CD8-positive, alpha-beta memory T cell (primary cell): ENCODE results near the gene MZT2B. TPM values are rescaled to one million over a fixed set of nuclear protein-coding genes. Genes with fewer than 3 reads are reported as not detected.
"Not testable (repeated sequence)": the region's sequence is repeated elsewhere in the genome, so short reads cannot be mapped to it uniquely, and the experiment has no call there.

Experiments
- CTCF ChIA-PET: fragments of 350-600 bp; sonication (Branson Sonifier 250); formaldehyde crosslinking; loops from one replicate; lab custom pipeline; 2021; ENCODE audit warnings: antibody characterized with exemption; lab: Charles Lee
- POLR2A ChIA-PET: fragments of 350-600 bp; sonication (Branson Sonifier 250); formaldehyde crosslinking; loops from one replicate; lab custom pipeline; 2021; ENCODE audit warnings: antibody characterized with exemption; lab: Charles Lee
- DNase-seq, 5 donors: peaks; one replicate each; pipeline versions ENCODE4 v3.0.0 to v3.0.0-alpha.2; 2020 to 2022; ENCODE audit warnings: mixed read lengths in 1 of 5
- H3K27ac ChIP-seq: one replicate; pipeline ENCODE4 v1.7.0; 2013; ENCODE audit warnings: low read depth, mild to moderate bottlenecking, low read length, moderate library complexity
- H3K27me3 ChIP-seq: 2 replicates; pipeline ENCODE4 v1.7.0; 2013; ENCODE audit warnings: low read length, mild to moderate bottlenecking; ENCODE audit not compliant: insufficient read depth, poor library complexity, severe bottlenecking
- H3K36me3 ChIP-seq: 2 replicates; pipeline ENCODE4 v1.7.0; 2013; ENCODE audit warnings: mild to moderate bottlenecking, low read length, moderate library complexity; ENCODE audit not compliant: insufficient read depth
- H3K4me1 ChIP-seq: 2 replicates; pipeline ENCODE4 v1.7.0; 2013; ENCODE audit warnings: mild to moderate bottlenecking, low read length, moderate library complexity; ENCODE audit not compliant: insufficient read depth
- H3K4me3 ChIP-seq: 2 replicates; pipeline ENCODE4 v1.7.0; 2013; ENCODE audit warnings: mild to moderate bottlenecking, low read length
- H3K9me3 ChIP-seq: 2 replicates; pipeline ENCODE4 v1.7.0; 2013; ENCODE audit warnings: mild to moderate bottlenecking, low read length
- H3K27ac Mint-ChIP-seq, 8 donors: one replicate each; pipeline ENCODE4 v1.8.0; 2020 to 2021; ENCODE audit warnings: mixed read lengths in 8 of 8, mild to moderate bottlenecking in 6 of 8, inconsistent platforms in 3 of 8, moderate library complexity in 3 of 8
- H3K27me3 Mint-ChIP-seq, 2 donors: one replicate each; pipeline ENCODE4 v1.8.0; 2020 to 2021; ENCODE audit warnings: mixed read lengths in 2 of 2, mild to moderate bottlenecking in 1 of 2, moderate library complexity in 1 of 2
- H3K36me3 Mint-ChIP-seq, 3 donors: one replicate each; pipeline ENCODE4 v1.8.0; 2020 to 2021; ENCODE audit warnings: mixed read lengths in 3 of 3, inconsistent platforms in 1 of 3, mild to moderate bottlenecking in 1 of 3
- H3K4me1 Mint-ChIP-seq, 3 donors: one replicate each; pipeline ENCODE4 v1.8.0; 2020 to 2021; ENCODE audit warnings: mixed read lengths in 3 of 3, inconsistent platforms in 1 of 3, mild to moderate bottlenecking in 1 of 3
- H3K4me3 Mint-ChIP-seq, 7 donors: one replicate each; pipeline ENCODE4 v1.8.0; 2020 to 2021; ENCODE audit warnings: mixed read lengths in 7 of 7, mild to moderate bottlenecking in 6 of 7, moderate library complexity in 4 of 7, inconsistent platforms in 2 of 7
- H3K9me3 Mint-ChIP-seq, 5 donors: one replicate each; pipeline ENCODE4 v1.8.0; 2020 to 2022; ENCODE audit warnings: mixed read lengths in 5 of 5, mild to moderate bottlenecking in 3 of 5, moderate library complexity in 2 of 5, inconsistent platforms in 1 of 5
- polyA plus RNA-seq: library from polyadenylated mRNA; unstranded; fragments of 300-500 nt; fragmentation: Illumina TruSeq; gene quantifications from one replicate; pipeline ENCODE4 v1.2.3, GENCODE V29; 2021
- total RNA-seq, 2 experiments: library from RNA; stranded (reverse); gene quantifications; one replicate each; pipeline ENCODE4 v1.2.3, GENCODE V29; 2021

The MZT2B gene
- total and polyA plus RNA-seq, 3 experiments from 2014 or later = 179 to 318 (median 303) TPM

DNA sequence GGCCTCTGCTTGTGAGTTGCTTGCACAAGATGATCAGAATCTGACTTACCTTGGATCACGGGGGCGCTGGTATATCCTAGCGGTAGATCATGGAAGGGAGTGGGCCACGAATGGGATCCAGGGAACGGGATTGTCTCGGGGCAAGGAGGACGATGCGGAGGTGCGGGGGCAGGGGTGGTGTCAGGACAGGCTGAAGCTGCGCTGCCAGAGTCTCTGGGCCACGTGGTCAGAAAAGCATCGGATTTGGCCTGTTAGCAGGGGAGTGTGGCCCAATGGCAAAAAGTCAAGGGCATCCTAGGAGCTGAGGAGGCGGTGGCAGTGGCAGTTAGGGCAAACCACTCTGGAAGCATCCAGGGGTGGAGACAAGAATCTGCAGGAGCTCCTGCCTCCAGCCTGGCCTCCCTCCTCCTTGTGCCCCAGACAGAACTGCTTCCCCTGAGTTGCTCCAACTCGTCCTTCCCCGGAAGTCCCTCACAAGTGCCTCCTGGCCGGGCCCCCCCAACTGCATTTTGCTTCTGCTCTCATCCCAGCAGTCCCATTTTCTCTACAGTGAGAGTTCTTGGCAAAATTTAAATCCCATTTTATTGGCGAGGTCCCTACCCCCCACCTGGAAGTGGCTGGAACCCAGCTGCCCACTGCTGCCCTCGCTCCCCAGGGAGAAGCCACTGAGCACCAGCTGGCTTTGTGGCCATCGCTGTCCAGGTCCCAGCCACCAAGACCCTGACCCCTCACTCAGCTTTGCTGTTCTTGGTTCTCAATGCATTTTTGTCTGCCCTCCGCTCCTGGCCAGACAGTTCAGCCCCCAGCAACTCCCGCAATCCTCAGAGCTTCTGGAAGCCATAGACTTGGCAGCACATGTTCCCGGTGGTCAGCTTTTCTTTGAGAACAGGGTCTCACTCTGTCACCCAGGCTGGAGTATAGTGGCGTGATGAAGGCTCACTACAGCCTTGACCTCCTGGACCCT lies 31.6 kb upstream of the MZT2B start:
- no peaks in the 10 kb centered on the region for H3K27me3 ChIP-seq
- POLR2A ChIA-PET = no interaction called here
- H3K36me3 Mint-ChIP-seq = peaks cover 0 to 32% (median 0%) of the 10 kb centered on the region in 3 donors
- peaks cover 0 to 6% of the 10 kb centered on the region in 2 donors for H3K27me3 Mint-ChIP-seq
- no peak overlapping the region for H3K4me3 ChIP-seq
- CTCF ChIA-PET = no interaction called here
- no peaks in the 10 kb centered on the region for H3K9me3 ChIP-seq
- no peak for DNase-seq
- H3K27ac Mint-ChIP-seq = peak overlapping the region in 1 of 8 donors; percentile 22
- H3K9me3 Mint-ChIP-seq = no peaks in the 10 kb centered on the region
- H3K4me3 Mint-ChIP-seq = no peak overlapping the region
- peaks cover 0 to 3% (median 0%) of the 10 kb centered on the region in 3 donors for H3K4me1 Mint-ChIP-seq
- H3K4me1 ChIP-seq = no peaks in the 10 kb centered on the region
- H3K27ac ChIP-seq = no peak overlapping the region
- H3K36me3 ChIP-seq = no peaks in the 10 kb centered on the region

DNA sequence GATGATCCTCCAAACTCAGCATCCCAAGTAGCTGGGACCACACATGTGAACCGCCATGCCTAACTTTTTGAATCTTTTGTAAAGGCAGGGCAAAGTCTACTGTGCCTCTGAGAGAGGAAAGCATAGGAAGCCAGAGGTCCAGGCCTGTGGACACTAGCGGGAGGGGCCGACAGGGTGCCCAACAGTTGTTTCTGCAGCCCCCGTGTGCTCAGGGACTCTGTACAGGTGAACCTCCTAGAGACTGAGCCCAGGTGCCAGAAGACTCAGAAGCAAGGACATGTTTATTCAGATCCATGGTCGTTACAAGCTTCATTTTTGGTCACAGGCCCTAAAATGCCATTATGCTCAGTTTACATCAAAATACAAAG lies 30.9 kb upstream of the MZT2B start:
- H3K9me3 Mint-ChIP-seq, H3K4me1 Mint-ChIP-seq, H3K27ac Mint-ChIP-seq, H3K27me3 ChIP-seq, H3K4me3 Mint-ChIP-seq, H3K27ac ChIP-seq, H3K9me3 ChIP-seq, DNase-seq, POLR2A ChIA-PET, H3K27me3 Mint-ChIP-seq, H3K4me3 ChIP-seq, H3K4me1 ChIP-seq, H3K36me3 ChIP-seq, CTCF ChIA-PET: not testable (repeated sequence)
- H3K36me3 Mint-ChIP-seq = peaks cover 0 to 38% (median 0%) of the 10 kb centered on the region in 3 donors

GRCh38 chr2:130152136-130152815 lies 29.8 kb upstream of the MZT2B start:
- H3K4me3 ChIP-seq, CTCF ChIA-PET, H3K4me1 ChIP-seq, H3K9me3 ChIP-seq, H3K27me3 Mint-ChIP-seq, H3K27me3 ChIP-seq, H3K27ac ChIP-seq, H3K4me3 Mint-ChIP-seq, H3K36me3 ChIP-seq, H3K9me3 Mint-ChIP-seq, DNase-seq, H3K4me1 Mint-ChIP-seq, H3K27ac Mint-ChIP-seq, POLR2A ChIA-PET: not testable (repeated sequence)
- peaks cover 0 to 45% (median 0%) of the 10 kb centered on the region in 3 donors for H3K36me3 Mint-ChIP-seq

DNA sequence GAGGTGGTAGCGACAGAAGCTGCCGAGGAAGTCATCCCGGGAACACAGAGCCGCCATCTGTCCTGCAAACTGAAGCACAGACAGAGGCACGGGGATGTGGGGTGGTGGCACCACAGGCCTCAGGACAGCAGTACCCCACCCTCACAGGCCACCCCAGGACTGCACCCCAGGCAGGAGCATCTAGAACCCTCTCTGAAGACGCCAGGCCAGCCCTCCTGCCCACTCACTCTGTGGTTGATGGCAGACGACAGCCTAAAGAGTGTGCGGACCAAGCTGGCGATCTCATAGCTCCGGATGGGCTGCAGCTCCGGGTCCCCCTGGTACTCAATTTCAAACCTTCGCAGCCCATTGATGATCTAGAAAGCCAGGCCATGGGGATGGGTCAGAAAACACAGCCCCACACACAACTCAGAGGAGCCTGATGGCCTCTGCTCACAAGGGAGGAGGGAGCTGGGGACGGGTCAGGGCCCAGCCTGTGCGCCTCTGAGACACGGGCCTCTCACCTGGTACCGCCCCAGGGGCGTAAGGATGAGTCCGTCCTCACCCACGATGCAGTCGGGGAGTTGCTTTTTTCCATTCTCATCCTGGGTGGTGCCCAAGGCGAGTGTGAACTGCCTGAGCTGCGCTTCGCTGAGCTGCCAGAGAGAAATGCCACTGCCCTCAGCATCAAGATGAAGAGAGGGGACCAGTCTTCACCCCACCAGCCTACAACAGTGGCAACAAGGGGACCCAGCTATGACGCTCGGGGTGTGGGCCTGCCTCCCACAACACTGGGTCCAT lies 29.1 kb upstream of the MZT2B start:
- no peak overlapping the region for H3K4me3 Mint-ChIP-seq
- Histone ChIP-seq H3K36me3 (no peaks in the 10 kb centered on the region), H3K4me3 (no peak overlapping the region), H3K4me1 (no peaks in the 10 kb centered on the region), H3K27me3 (no peaks in the 10 kb centered on the region), H3K9me3 (no peaks in the 10 kb centered on the region), H3K27ac (no peak overlapping the region)
- peaks cover 0 to 47% (median 0%) of the 10 kb centered on the region in 3 donors for H3K36me3 Mint-ChIP-seq
- no peaks in the 10 kb centered on the region for H3K27me3 Mint-ChIP-seq
- POLR2A ChIA-PET = no interaction called here
- H3K9me3 Mint-ChIP-seq = no peaks in the 10 kb centered on the region
- H3K4me1 Mint-ChIP-seq = peaks cover 1 to 4% (median 3%) of the 10 kb centered on the region in 3 donors
- DNase-seq = no peak
- CTCF ChIA-PET = no interaction called here
- peak overlapping the region in 1 of 8 donors; percentile 32 for H3K27ac Mint-ChIP-seq

DNA sequence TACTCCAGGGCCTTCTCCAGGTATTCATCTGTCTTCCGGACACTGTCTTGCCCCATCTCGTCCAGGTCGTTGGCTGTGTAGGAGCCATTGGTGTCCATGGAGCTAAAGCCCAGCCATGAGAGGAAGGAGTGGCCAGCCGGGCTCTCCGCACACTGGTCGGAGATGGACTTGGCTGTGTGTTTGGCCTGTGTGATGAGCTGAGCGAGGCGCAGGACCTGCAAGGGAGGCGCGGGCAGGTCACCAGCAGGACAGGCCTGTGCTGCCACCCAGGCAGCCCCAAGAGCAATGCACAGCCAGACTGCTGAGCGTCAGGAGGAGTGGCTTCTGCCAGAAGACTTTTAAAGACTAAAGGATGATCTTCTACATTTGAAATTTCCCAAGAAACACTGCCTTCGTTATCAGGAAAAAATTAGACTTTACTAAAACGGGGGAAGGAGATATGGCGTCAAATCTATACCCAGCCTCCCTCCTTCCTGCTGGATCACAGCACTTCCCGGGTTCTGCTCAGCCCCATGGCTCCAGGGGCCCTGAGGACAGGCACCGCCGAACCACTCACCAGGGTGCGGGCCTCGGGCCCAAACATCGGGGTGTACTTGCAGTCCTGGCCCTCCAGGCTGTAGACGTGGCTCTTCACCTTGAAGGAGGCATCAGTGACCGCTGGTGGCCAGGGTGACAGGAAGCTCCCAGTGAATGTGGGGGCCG lies 28.2 kb upstream of the MZT2B start:
- not testable (repeated sequence) for H3K36me3 ChIP-seq

GRCh38 chr2:130154423-130154770 lies 27.7 kb upstream of the MZT2B start:
- DNase-seq, H3K9me3 ChIP-seq, H3K27me3 ChIP-seq, H3K27ac ChIP-seq, H3K4me3 Mint-ChIP-seq, POLR2A ChIA-PET, H3K27ac Mint-ChIP-seq, H3K9me3 Mint-ChIP-seq, H3K4me3 ChIP-seq, H3K36me3 ChIP-seq, CTCF ChIA-PET, H3K27me3 Mint-ChIP-seq, H3K4me1 ChIP-seq: not testable (repeated sequence)
- Mint-ChIP-seq H3K36me3 (peaks cover 0 to 59% (median 0%) of the 10 kb centered on the region in 3 donors), H3K4me1 (peaks cover 0 to 11% (median 5%) of the 10 kb centered on the region in 3 donors)

More for the DNA sequence above, 28.2 kb upstream of the MZT2B start:
- Mint-ChIP-seq H3K27ac (peak overlapping the region in 1 of 8 donors; percentile 7), H3K36me3 (peaks cover 0 to 56% (median 0%) of the 10 kb centered on the region in 3 donors), H3K4me1 (peaks cover 0 to 11% (median 5%) of the 10 kb centered on the region in 3 donors)
- POLR2A ChIA-PET, H3K4me1 ChIP-seq, H3K9me3 Mint-ChIP-seq, DNase-seq, H3K27me3 ChIP-seq, H3K27me3 Mint-ChIP-seq, H3K27ac ChIP-seq, H3K9me3 ChIP-seq, H3K4me3 ChIP-seq, CTCF ChIA-PET, H3K4me3 Mint-ChIP-seq: not testable (repeated sequence)

GRCh38 chr2:130154773-130155765 lies 27.0 kb upstream of the MZT2B start:
- no peaks in the 10 kb centered on the region for H3K9me3 Mint-ChIP-seq
- H3K4me1 Mint-ChIP-seq = peaks cover 0 to 11% (median 5%) of the 10 kb centered on the region in 3 donors
- H3K4me1 ChIP-seq = no peaks in the 10 kb centered on the region
- H3K36me3 Mint-ChIP-seq = peaks cover 0 to 66% (median 0%) of the 10 kb centered on the region in 3 donors
- no peak overlapping the region for H3K4me3 ChIP-seq
- H3K27ac Mint-ChIP-seq = peak overlapping the region in 1 of 8 donors; percentile 8
- H3K27me3 ChIP-seq = no peaks in the 10 kb centered on the region
- no peaks in the 10 kb centered on the region for H3K36me3 ChIP-seq
- CTCF ChIA-PET = no interaction called here
- no peaks in the 10 kb centered on the region for H3K27me3 Mint-ChIP-seq
- no peak overlapping the region for H3K4me3 Mint-ChIP-seq
- DNase-seq = no peak
- H3K27ac ChIP-seq = no peak overlapping the region
- POLR2A ChIA-PET = no interaction called here
- no peaks in the 10 kb centered on the region for H3K9me3 ChIP-seq
